Dermis blood vessel endothelial cell (primary cell): Measurements from ENCODE around the gene DGKA. TPM values are rescaled to one million over a fixed set of nuclear protein-coding genes. Genes with fewer than 3 reads are reported as not detected.
"Not testable (repeated sequence)": the region's sequence is repeated elsewhere in the genome, so short reads cannot be mapped to it uniquely, and the experiment has no call there.

Experiments
- DNase-seq: peaks from one replicate; pipeline ENCODE4 v3.0.0; 2010
- total RNA-seq: library from RNA; depleted of rRNA; stranded (reverse); fragments of >200 nt; gene quantifications from 2 replicates; pipeline ENCODE4 v1.2.3, GENCODE V29; 2014

DGKA gene
- total RNA-seq, 1 donor from 2014 or later: 23.7 TPM

DNA sequence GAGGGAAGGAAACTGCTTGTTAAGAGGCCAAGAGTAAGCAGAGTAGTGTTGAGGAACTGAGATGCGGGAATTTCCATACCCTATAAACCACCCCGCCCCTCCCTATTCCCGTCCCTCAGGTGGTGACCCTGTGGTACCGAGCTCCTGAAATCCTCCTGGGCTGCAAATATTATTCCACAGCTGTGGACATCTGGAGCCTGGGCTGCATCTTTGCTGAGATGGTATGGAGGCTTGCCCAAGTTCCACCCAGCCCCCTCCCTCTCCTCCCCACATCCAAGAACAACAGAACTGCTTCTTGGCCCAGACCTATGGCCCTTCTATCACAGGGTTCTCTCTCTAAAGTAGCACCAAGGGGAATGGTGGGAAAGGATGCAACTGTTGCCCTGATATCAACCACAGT, 38.4 kb downstream of the DGKA start:
- no peak for DNase-seq

DNA sequence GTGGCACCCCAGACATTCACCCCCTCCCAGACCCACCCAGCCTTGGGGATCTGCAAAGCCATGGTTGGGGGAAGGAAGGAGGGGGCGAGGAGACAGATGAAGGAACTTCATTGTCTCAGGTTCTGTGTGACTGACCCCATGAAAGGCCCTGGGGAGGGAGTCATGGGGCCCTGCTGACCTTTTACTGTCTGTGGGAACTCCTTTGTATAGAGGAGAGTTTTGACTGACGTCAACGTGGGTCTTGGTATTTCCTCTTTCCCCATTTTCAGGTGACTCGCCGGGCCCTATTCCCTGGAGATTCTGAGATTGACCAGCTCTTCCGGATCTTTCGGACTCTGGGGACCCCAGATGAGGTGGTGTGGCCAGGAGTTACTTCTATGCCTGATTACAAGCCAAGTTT, 39.8 kb downstream of the DGKA start:
- peak; percentile 33 for DNase-seq

DNA sequence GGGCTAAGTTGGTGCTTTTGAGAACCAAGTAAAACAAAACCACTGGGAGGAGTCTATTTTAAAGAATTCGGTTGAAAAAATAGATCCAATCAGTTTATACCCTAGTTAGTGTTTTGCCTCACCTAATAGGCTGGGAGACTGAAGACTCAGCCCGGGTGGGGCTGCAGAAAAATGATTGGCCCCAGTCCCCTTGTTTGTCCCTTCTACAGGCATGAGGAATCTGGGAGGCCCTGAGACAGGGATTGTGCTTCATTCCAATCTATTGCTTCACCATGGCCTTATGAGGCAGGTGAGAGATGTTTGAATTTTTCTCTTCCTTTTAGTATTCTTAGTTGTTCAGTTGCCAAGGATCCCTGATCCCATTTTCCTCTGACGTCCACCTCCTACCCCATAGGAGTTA, 41.1 kb downstream of the DGKA start:
- DNase-seq: peak; percentile 15

DNA sequence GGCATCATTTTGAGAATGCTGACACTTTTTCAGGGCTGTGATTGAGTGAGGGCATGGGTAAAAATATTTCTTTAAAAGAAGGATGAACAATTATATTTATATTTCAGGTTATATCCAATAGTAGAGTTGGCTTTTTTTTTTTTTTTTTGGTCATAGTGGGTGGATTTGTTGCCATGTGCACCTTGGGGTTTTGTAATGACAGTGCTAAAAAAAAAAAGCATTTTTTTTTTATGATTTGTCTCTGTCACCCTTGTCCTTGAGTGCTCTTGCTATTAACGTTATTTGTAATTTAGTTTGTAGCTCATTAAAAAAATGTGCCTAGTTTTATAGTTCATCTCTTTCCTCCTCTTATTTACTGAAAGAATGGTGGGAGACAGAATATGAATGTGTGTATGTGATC, 41.5 kb downstream of the DGKA start:
- DNase-seq: no peak

DNA sequence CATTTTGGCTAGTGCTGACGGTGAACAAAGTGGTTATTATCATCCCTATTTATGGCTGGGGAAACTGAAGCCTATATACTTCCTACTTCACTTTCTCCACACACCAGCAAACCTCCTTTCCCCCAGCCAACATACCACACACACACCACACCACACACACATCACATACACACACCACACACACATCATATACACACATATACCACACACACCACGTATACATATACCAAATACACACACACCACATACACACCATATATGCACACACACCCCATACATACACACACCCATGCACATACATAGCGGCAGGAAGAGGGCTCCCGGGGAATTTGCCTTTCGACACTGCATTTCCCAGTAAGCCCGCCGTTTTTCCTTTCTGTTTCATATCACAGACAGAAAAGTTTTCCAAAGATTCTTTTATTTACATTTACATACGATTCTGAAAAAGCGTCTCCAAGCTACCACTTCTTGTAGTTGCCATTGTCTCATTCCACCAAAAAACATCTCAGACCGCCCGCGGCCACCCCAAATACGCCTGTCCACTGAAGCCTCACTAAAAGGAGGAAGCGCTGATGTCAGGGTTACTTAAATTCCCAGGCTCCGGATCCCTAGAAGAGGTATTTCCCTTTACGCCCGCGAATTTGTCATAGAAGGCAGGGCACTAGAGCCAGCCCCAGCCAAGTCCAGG, 42.1 kb downstream of the DGKA start:
- DNase-seq: no peak

DNA sequence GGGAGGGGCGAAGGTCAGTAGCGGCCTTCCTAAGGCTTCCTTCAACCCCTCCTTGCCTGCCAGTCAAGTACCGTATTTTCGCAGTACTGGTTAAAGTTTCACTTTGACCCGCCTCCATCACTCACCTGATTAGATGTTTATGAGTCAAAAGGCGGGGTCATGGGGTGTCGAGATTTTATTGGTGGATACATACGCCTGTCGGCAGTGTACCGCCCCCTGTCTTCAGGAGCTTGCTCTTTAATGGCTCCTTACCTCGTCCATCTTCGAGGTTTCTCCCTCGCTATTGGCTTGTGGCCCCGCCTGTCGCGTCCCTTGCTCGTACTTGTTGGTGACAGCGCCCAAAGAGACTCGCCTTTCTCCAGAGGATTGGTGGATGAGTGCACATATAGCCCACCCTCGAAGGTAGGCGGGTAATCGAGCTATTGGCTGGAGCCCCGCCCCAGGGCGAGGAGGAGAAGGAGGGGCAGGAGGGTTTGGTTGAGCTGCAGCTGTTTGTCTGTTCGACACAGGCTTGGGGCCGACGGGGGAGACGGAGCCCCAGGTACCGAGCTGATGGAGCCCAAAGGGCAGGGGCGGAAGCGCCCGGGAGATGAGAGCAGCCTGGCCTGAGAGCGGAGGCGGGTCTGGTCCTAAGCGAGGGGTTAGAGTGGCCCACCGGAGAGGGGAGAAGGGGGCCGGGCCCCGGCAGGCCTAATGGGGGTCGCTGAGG, 42.8 kb downstream of the DGKA start, which contains the start of gene RAB5B:
RAB5B (plus strand) TSS at position 480 of the 709 bp plus-strand sequence. CDS start 12,883 bp downstream, outside the sequence.
- DNase-seq: peak; percentile 100

DNA sequence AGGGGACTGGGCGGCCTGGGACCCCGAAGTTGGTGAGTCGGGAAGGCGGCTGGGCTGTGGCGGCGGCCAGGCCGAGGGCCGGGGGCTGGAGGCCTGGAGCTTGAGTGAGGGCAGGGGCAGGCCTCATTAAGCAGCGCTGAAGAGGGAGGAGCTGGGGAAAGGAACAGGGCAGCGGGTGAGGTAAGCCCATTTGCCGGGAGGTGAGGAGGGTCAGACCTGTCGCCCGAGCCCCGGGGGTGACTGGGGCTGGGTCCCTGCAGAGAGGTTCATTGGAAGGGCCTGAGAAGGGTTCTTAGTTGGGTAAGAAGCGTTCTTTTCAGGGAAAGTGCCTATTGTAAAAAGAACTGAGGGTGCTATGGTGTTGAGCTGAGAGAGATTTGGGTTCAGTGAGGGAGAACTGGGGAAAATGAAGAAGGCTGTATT, 43.4 kb downstream of the DGKA start:
- peak; percentile 72 for DNase-seq

DNA sequence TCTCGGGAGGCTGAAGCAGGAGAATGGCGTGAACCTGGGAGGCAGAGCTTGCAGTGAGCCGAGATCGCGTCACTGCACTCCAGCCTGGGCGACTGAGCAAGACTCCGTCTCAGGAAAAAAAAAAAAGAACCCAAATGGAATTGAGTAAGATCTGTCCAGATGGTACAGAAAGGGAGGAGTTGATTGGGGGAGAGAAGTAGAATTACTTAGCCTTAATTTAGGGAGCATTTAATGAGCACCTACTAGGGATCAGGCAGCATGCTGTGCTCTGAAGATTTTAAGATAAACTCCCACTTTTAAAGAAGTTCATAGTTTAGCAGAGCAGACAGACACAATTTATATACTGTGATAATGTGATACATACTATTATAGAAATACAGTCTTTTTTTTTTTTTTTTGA, 47.4 kb downstream of the DGKA start:
- DNase-seq: no peak

DNA sequence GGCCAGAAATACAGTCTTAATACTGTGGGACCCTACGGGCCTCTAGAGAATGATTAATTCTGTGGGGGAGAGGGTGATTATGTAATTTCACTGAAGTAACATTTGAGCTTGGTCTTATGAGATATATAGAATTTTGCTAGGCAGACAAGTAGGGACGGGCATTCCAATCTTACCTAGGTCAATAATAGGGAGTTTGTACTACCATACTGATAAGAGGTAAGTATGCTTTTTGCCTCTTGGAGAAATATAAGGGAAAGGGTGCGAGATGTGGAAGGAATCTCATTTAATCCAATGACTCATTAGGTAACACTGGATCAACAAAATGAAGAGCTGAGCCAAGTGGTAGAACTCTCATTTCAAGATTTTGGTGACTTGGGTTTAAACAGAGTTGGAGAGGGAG, 48.1 kb downstream of the DGKA start:
- DNase-seq: no peak

DNA sequence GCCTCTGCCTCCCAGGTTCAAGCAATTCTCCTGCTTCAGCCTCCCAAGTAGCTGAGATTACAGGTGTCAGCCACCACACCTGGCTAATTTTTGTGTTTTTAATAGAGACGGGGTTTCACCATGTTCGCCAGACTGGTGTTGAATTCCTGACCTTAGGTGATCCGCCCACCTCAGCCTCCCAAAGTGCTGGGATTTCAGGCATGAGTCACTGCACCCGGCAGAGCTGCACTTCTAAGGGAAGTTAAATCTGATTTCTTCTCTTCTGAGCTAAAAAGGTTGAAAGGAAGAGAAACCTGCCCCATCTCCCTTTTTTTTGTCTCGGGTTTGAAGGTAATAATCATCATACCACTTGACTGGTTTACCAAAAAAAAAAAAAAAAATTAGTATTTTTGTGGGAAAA, 50.9 kb downstream of the DGKA start:
- DNase-seq: not testable (repeated sequence)

DNA sequence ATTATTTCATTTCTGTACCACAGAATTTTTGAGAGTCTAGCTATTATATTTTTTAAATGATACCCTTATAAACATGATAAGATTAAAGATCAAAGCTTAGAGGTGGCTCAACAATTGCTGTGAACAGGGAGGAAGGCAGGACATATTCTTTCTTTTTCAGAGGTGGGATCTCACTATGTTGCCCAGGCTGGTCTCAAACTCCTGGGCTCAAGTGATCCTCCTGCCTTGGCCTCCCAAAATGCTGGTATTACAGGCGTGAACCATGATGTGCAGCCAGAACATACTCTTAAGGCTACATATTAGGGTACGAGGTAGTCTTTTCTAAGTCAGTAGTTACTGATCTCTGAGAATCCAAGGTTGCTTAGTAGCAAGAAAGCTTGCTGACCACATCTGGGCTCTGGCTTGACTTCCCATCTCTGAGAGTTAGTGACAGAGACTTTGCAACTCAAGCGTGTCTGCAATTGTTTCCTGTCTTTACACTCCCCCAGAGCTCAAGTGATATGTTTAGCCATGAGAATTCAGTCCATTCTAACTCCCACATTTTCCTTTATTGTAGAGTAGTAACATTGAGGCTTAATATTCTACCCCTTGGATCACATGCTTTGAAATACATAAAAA, 51.5 kb downstream of the DGKA start:
- DNase-seq: no peak

DNA sequence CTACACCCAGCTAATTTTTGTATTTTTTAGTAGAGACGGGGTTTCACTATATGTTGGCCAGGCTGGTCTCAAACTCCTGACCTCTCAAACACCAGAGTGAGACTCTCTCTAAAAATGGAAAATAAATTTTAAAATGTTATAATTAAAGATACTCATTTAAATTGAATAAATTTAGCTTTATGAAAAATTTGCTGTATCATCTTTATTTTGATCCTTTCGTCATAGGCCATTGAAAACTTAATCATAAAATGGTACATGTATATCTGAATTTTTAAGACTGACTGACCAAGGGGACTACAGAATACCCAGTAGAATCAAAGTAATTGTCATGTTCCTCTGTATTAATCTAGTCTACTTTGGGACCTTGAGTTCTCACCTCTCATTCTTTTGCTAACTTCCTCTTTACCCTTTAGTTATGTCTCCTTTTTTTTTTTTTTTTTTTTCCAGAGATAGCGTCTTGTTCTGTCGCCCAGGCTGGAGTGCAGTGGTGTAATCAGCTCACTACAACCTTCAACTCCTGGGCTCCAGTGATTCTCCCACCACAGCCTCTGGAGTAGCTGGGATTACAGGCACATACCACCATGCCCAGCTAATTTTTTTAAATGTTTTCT, 52.4 kb downstream of the DGKA start:
- DNase-seq: no peak

DNA sequence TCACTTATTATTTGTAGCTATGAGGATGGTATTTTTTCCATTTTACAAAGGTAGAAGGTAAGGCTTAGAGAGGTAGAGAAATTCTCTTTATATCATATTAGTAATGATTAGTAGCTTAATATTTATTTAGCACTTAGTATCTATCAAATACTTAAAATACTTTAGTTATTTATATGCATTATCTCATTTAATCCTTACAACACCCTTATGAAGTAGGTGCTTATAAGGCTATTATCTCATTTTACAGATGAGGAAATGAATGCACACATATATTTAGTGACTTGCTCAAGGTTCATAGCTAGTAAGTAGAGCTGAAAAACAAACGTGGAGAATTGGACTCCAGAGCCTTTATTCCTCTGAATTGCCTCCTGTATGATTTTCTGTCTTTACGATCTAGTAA, 53.9 kb downstream of the DGKA start:
- DNase-seq: no peak

DNA sequence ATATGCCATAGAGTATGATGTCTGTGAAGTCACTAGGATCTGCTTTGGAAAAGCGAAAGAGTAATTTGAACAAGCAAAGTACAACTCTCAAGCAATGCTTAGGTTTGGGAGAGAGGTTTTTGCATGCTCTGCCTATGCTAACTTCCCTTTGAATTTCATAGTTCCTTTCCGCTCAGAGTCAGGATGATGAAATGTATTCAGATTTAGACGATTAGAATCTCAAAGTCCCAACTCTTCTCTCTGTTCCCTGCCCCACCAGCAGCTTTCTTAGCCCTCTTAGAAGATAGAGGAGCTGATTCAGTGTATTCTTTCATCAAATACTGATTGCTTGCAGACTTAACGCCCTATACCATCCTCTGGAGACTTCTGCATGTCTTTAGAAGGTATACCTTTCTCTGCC, 54.4 kb downstream of the DGKA start:
- DNase-seq: no peak

DNA sequence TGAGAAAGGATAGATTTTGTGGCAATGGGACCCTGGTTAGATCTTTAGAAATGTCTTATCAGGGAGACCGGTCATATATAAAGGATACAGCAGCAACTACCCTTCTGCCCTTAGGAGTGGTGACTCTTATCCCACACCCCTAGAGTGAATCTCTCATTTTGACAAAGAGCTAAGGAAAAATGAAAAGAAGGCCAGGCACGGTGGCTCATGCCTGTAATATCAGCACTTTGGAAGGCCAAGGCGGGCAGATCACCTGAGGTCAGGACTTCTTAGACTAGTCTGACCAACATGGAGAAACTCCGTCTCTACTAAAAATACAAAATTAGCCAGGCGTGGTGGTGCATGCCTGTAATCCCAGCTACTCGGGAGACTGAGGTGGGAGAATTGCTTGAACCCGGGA, 55.0 kb downstream of the DGKA start:
- DNase-seq: not testable (repeated sequence)

DNA sequence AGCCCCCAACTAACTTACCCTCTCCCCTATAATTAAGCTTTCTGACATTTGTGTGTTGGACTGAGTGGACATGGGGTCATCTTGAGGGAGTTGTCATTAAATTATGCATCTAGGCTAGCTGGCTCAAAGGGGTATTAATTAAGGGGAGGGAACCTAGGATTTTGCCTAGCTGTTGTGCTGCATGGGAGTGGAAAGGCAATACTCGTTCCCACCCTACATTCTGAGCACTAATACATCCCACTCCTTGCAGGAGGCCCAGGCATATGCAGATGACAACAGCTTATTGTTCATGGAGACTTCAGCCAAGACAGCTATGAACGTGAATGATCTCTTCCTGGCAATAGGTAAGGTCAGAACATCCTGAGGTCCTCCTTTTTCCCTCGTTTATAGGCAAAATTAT, 60.1 kb downstream of the DGKA start:
- no peak for DNase-seq

DNA sequence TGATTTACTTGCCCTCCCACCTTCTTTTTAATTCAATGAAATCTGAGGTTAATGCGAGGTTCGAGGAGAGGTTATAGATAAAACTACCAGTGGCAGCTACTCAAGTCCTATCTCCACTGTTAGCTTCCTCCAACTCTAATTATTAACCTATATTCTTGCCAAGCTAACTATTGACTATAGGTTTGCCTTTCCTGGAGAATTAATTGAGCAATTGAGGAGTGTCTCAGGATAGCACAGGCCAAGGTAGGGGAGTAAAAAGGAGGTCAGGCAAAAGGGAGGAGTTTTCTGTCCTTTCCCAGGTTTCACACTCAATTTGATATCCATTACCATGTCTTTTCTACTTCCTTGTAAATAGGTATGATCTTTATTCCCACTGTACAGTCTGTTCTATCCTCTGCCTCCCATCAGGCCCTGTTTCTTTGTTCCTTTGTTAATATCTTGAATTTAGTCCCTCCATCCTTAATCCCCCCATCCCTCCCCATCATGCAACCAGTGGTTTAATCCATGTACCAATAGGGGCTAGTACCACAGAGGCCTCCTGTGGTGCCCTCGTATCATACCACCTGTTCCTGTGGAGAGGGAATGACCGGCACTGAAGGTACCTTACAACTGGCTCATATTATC, 62.4 kb downstream of the DGKA start:
- DNase-seq: no peak

DNA sequence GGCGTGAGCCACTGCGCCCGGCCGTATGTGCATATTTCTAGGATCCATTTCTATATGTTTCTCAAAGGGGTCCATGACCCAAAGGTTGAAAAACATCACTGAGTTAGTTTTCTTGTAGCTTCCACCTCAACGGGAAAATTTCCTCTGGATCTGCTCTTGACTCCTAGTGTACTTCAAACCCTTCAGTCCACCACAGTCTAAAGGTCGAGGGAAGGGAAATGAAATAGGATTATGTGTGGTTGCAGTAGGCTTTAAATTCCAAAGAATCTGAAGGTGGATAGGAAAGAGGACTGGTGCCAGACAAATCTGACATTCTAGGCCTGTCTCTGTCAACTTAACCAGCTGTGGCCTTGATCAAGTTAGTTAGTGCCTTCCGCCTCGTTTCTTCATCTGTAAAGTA, 64.4 kb downstream of the DGKA start:
- no peak for DNase-seq

DNA sequence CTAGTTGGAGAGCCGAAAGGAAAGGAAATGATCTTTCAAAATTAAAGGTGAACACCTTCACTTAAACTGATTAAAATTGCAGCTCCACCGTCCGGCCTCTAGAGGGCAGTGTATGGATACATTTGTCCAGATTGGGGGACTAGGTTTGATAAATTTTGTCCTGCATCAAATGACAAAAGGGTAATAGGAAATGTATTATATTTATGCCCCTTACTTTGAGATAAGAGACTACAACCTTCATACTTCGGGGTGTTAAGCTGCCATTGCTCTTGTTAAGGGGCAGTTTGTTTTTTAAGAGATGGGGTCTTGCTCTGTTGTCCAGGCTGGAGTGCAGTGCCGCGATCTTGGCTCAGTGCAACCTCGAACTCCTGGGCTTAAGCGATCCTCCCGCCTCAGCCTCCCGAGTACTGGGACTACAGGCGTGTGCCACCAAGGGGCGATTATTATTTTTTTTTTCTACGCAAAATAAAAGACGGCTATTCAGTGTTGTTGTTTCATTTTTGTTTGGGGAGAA, 65.3 kb downstream of the DGKA start:
- peak; percentile 86 for DNase-seq

DNA sequence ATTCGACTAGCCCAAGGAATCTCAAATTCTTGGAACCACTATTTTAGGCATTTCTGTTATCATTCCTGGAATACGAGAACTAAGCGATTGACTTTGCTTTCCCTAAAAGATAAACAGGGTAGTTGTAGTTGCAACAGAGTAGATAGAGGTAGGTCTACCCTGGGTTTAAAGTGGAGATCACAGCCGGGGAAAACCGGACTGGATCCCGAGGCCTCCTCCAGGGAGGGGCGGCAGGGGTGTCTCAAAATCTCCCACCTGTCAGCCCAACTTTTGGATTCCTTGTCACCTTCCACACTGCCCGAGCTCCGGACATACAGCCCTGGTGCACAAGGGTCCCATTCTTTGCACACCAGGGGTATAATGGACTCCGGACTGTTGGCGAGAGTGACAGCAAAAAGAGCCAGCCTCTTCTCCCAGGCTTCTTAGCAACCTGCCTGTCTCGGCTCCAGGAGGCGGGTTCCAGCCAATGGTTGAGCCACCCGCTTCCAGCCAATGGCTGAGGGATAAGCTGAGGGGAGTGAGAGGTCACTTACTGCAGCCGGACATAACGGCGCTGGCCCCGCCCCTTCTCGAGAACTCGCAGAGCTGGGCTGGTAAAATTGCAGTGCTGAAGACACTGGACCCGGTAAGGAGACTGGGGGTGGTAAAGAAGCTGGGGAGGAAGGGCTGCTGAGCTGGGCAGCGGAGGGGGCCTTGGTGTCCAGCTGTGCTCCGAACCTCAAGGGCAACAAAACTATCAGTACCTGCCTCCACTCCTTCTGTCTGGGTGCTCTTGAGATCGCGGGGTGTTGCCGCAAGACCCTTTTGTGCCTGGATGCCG, 66.0 kb downstream of the DGKA start, which contains the start of gene SUOX:
SUOX (plus strand) TSS at position 562 of the 820 bp plus-strand sequence. CDS start 4,946 bp downstream, outside the sequence.
- peak; percentile 98 for DNase-seq

DNA sequence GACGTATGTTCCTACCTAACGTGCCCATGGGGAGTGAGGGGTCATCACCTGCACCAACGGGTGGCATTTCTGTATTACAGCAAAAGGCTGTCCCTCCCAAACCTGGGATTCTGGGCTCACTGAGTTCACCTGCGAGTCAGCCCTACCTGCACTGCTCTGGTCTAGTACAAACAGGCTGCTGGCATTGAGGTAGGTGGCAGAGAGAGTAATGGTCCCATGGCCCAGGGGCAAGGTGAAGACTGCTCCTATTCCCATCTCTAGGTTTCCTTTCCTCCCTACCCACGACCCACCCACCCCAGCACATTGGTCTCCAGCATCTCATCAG, 66.5 kb downstream of the DGKA start:
- no peak for DNase-seq

DNA sequence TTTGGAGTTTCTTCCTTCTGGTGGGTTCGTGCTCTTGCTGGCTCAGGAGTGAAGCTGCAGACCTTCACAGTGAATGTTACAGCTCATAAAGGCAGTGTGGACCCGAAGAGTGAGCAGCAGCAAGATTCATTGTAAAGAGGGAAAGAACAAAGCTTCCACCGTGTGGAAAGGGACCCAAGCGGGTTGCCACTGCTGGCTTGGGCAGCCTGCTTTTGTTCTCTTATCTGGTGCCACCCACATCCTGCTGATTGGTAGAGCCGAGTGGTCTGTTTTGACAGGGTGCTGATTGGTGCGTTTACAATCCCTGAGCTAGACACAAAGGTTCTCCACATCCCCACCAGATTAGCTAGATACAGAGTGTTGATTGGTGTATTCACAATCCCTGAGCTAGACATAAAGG, 68.6 kb downstream of the DGKA start:
- DNase-seq: not testable (repeated sequence)
